ENCODE data around the gene CAMK1. TPM values are rescaled to one million over a fixed set of nuclear protein-coding genes. Genes with fewer than 3 reads are reported as not detected.
A peak's percentile ranks its signal among the peaks of the same experiment; 100 is the strongest.

The CAMK1 gene
- total RNA-seq, 4 donors from 2014 or later: 54.5 to 81.3 (median 69.7) TPM

DNA sequence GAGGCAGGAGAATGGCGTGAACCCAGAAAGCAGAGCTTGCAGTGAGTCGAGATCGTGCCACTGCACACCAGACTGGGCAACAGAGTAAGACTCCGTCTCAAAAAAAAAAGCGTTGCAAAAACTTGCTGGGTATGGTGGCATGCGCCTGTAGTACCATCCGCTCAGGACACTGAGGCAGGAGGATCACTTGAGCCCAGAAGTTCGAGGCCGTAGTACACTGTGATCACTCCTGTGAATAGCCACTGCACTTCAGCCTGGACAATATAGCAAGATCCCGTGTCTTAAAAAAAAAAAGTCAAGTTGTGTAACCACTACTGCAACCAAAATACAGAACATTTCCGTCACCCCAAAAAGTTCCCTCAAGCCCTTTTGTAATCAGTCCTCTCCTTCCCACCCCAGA is 24.7 kb upstream of the CAMK1 start:
- 90 to 98% methylated on average over 6 to 10 of the region's 11 CpGs for WGBS, 2 donors (ENCODE audit: low coverage in 1 of 2)
- Histone ChIP-seq H3K4me1 (peaks cover 0 to 64% (median 18%) of the 10 kb centered on the region in 3 donors), H3K4me3 (peak overlapping the region in 1 of 2 donors; percentile 93), H3K27me3 (no peaks in the 10 kb centered on the region), H3K9me3 (no peaks in the 10 kb centered on the region), H3K36me3 (peaks cover 0 to 59% of the 10 kb centered on the region in 2 donors), H3K27ac (no peak overlapping the region)
- TF ChIP-seq, protein P1, sequence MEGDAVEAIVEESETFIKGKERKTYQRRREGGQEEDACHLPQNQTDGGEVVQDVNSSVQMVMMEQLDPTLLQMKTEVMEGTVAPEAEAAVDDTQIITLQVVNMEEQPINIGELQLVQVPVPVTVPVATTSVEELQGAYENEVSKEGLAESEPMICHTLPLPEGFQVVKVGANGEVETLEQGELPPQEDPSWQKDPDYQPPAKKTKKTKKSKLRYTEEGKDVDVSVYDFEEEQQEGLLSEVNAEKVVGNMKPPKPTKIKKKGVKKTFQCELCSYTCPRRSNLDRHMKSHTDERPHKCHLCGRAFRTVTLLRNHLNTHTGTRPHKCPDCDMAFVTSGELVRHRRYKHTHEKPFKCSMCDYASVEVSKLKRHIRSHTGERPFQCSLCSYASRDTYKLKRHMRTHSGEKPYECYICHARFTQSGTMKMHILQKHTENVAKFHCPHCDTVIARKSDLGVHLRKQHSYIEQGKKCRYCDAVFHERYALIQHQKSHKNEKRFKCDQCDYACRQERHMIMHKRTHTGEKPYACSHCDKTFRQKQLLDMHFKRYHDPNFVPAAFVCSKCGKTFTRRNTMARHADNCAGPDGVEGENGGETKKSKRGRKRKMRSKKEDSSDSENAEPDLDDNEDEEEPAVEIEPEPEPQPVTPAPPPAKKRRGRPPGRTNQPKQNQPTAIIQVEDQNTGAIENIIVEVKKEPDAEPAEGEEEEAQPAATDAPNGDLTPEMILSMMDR (IDR thresholded peaks at IDR 0.05): no peak
- TF ChIP-seq POLR2AphosphoS5 (IDR thresholded peaks at IDR 0.05): no peak
- TF ChIP-seq POLR2A (IDR thresholded peaks at IDR 0.05): no peak
- TF ChIP-seq EP300 (IDR thresholded peaks at IDR 0.05): no peak
- no peak for ATAC-seq

DNA sequence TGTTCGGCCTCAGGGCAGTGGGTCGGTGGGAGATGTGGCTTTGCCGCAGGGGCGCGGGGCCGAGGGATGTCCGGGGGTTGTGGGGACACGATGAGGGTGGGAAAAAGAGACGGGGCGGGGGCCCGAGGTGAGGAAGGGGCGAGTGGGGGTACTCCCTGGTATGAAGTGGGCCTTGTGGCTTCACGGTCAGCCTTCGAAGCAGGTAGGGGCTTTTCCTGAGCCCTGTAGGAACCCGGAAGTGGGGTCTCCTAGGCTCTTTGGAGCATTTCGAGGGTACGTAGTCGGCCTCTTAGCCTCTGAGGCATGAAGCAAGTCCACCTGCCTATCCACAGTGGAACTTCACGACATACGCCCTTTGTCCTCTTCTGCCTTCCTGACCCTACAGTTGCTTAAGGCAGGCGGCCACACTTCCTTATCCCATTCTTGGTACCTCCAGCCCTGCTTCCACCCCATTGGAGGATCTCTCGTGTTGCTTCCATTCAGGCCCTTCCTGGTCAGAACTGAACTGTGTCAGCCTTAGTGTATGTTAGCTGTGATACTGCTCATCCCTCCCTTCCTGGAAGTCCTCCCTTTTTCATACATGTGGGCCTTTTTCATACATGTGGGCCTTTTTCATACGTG is 23.5 kb upstream of the CAMK1 start:
- peaks cover 0 to 59% of the 10 kb centered on the region in 2 donors for H3K36me3 ChIP-seq
- H3K27ac ChIP-seq: peak overlapping the region; percentile 93 to 98 (median 96)
- H3K9me3 ChIP-seq: no peaks in the 10 kb centered on the region
- WGBS, 2 donors (ENCODE audit: low coverage in 1 of 2): 0% methylated on average over 11 to 15 of the region's 23 CpGs
- H3K27me3 ChIP-seq: no peaks in the 10 kb centered on the region
- no peak for TF ChIP-seq POLR2A (IDR thresholded peaks at IDR 0.05)
- TF ChIP-seq, protein P1 (IDR thresholded peaks at IDR 0.05): peak in 2 of 4 experiments; percentile 3 to 22
- ATAC-seq: peak; percentile 11
- H3K4me3 ChIP-seq: peak overlapping the region; percentile 90 to 93
- H3K4me1 ChIP-seq: peaks cover 0 to 64% (median 18%) of the 10 kb centered on the region in 3 donors

DNA sequence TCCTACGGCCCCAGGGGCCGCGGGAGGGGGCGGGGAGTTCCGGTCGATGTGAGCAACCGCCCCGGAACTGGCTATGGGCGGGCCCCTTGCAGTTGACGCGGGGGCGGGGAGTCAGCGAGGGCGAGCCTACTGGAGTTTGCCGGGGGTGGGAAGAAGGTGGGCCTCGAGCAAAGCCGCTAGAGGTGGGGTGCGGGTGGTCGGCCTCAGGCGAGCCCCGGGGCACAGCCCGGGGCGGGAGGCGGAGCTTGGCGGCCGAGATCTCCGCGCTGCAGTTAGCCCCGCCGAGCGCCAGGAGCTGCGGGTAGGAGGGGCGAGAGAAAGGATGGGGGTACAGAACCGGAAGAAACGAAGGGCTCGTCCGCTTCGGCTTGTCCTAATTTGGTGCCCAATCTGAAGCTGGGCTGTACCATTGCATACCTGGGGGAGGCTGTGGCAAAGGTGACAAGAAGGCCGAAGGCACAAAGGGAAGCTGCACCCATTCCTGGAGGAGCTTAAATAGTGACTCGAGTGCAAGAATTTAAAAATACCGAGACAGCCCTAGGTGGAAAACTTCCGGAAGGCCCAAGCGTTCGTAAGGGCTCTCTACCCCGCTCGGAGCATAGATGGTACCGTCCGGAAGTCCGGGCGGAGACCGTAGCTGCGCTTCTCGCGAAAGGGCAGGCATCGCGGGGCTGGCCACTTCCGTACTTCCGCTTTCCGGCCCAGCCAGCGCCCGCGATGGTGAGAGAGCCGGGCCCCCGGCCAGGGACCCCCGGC is 22.8 kb upstream of the CAMK1 start, which contains the start of the genes ARPC4 and TADA3:
Gene ARPC4 (plus strand): TSS at position 678 of the 756 bp plus-strand sequence. CDS start 40 bp downstream, at position 718.
Gene TADA3 (minus strand): TSS at position 69 of the 756 bp plus-strand sequence. CDS start 1,007 bp downstream, outside the sequence.
- peaks cover 0 to 64% (median 18%) of the 10 kb centered on the region in 3 donors for H3K4me1 ChIP-seq
- H3K36me3 ChIP-seq: peaks cover 0 to 59% of the 10 kb centered on the region in 2 donors
- peak; percentile 96 for ATAC-seq
- H3K4me3 ChIP-seq: peak within 1 kb of the TSS; percentile 90 to 93
- H3K27ac ChIP-seq: peak within 1 kb of the TSS; percentile 93 to 98 (median 96)
- TF ChIP-seq EP300 (IDR thresholded peaks at IDR 0.05): no peak
- peak; percentile 32 to 57 for TF ChIP-seq POLR2A (IDR thresholded peaks at IDR 0.05)
- TF ChIP-seq, protein P1 (IDR thresholded peaks at IDR 0.05): peak in 3 of 4 experiments; percentile 24 to 45 (median 40)
- TF ChIP-seq POLR2AphosphoS5 (IDR thresholded peaks at IDR 0.05): peak; percentile 77
- H3K9me3 ChIP-seq: no peaks in the 10 kb centered on the region
- 0% methylated on average over 20 of the region's 65 CpGs; no CpG with 5 or more reads in 1 of the 2 donors for WGBS, 2 donors (ENCODE audit: low coverage in 1 of 2)
- no peaks in the 10 kb centered on the region for H3K27me3 ChIP-seq

DNA sequence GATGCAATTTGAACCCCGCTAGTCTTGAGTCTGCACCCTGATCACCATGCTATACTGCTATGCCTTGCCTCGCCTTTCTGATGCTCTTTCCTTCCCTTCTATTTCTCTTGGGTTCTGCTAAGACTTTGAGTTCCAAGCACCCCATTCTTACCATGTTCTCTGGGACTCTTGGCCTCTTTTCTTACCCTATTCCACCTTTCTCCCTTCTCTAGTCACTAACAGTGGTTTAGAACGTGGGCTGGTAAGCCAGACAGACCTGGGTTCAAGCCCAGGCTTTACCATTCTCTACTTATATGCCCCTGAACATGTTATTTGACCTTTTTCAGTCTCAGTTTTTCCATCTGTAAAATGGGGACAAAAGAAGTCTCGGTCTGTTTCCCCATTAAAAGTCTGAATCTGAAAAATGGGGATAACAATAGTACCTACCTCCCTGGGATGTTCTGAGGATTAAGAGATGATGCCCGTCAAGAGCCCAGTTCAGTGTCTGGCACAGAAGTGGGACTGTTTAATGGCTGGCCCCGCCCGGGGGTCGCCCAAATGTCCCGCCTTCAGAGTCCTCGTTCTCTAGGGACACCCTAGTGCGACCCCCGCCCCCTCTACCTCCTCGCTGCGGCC is 22.1 kb upstream of the CAMK1 start:
- no peak for ATAC-seq
- no peaks in the 10 kb centered on the region for H3K27me3 ChIP-seq
- peak overlapping the region; percentile 93 to 98 (median 96) for H3K27ac ChIP-seq
- H3K4me3 ChIP-seq: peak overlapping the region; percentile 90 to 93
- H3K36me3 ChIP-seq: peaks cover 0 to 60% of the 10 kb centered on the region in 2 donors
- no peaks in the 10 kb centered on the region for H3K9me3 ChIP-seq
- H3K4me1 ChIP-seq: peaks cover 0 to 58% (median 18%) of the 10 kb centered on the region in 3 donors
- TF ChIP-seq POLR2AphosphoS5 (IDR thresholded peaks at IDR 0.05) (no peak), POLR2A (IDR thresholded peaks at IDR 0.05) (no peak), EP300 (IDR thresholded peaks at IDR 0.05) (no peak)
- TF ChIP-seq, protein P1 (IDR thresholded peaks at IDR 0.05): no peak
- WGBS, 2 donors (ENCODE audit: low coverage in 1 of 2): 20 to 21% methylated on average over 8 to 9 of the region's 14 CpGs
